ENCODE results near the gene NOS1AP. TPM values are rescaled to one million over a fixed set of nuclear protein-coding genes. Genes with fewer than 3 reads are reported as not detected.

The NOS1AP gene
- total RNA-seq, 2 donors from 2014 or later: 3.1 to 4.0 TPM

GRCh38 chr1:162089748-162090147 is 20.3 kb downstream of the NOS1AP start:
- WGBS, 2 donors: 91 to 98% methylated on average over 2 of the region's 2 CpGs
- TF ChIP-seq POLR2A (IDR thresholded peaks at IDR 0.05) (no peak), CTCF (IDR thresholded peaks at IDR 0.05) (no peak)
- Histone ChIP-seq H3K9me3 (no peaks in the 10 kb centered on the region), H3K36me3 (replicated peaks in 1 of 2; ENCODE audit: insufficient read depth in 1 of 2, low read depth in 2 of 2) (no peaks in the 10 kb centered on the region), H3K27ac (no peak overlapping the region), H3K27me3 (no peaks in the 10 kb centered on the region), H3K4me3 (no peak overlapping the region), H3K4me1 (no peaks in the 10 kb centered on the region)
- ATAC-seq: no peak
- intact Hi-C loops (cut with DNase I): no loop called here
- DNase-seq: no peak

GRCh38 chr1:162090378-162090777 is 20.9 kb downstream of the NOS1AP start:
- 93 to 95% methylated on average over 2 of the region's 2 CpGs for WGBS, 2 donors

GRCh38 chr1:162091681-162092524 is 22.4 kb downstream of the NOS1AP start:
- TF ChIP-seq CTCF (IDR thresholded peaks at IDR 0.05): no peak
- TF ChIP-seq POLR2A (IDR thresholded peaks at IDR 0.05): no peak
- no peaks in the 10 kb centered on the region for H3K36me3 ChIP-seq (replicated peaks in 1 of 2; ENCODE audit: insufficient read depth in 1 of 2, low read depth in 2 of 2)
- H3K4me3 ChIP-seq: no peak overlapping the region
- H3K27ac ChIP-seq: no peak overlapping the region
- DNase-seq (no peak), ATAC-seq (no peak)
- intact Hi-C loops (cut with DNase I): no loop called here
- H3K4me1 ChIP-seq: no peaks in the 10 kb centered on the region
- H3K9me3 ChIP-seq: no peaks in the 10 kb centered on the region
- 47 to 53% methylated on average over 4 of the region's 4 CpGs for WGBS, 2 donors
- no peaks in the 10 kb centered on the region for H3K27me3 ChIP-seq

More at GRCh38 chr1:162090378-162090777, 20.9 kb downstream of the NOS1AP start:
- H3K27me3 ChIP-seq: no peaks in the 10 kb centered on the region
- no peaks in the 10 kb centered on the region for H3K36me3 ChIP-seq (replicated peaks in 1 of 2; ENCODE audit: insufficient read depth in 1 of 2, low read depth in 2 of 2)
- H3K4me3 ChIP-seq: no peak overlapping the region
- ATAC-seq (no peak), DNase-seq (no peak)
- no peak for TF ChIP-seq CTCF (IDR thresholded peaks at IDR 0.05)
- TF ChIP-seq POLR2A (IDR thresholded peaks at IDR 0.05): no peak
- H3K27ac ChIP-seq: no peak overlapping the region
- intact Hi-C loops (cut with DNase I): no loop called here
- no peaks in the 10 kb centered on the region for H3K4me1 ChIP-seq
- no peaks in the 10 kb centered on the region for H3K9me3 ChIP-seq

- no peaks in the 10 kb centered on the region for H3K4me1 ChIP-seq
- WGBS, 2 donors: 100% methylated on average over 1 of the region's 1 CpG
- DNase-seq (no peak), ATAC-seq (no peak)
- no peak overlapping the region for H3K27ac ChIP-seq
- intact Hi-C loops (cut with DNase I): no loop called here
- TF ChIP-seq CTCF (IDR thresholded peaks at IDR 0.05) (no peak), POLR2A (IDR thresholded peaks at IDR 0.05) (no peak)
- H3K9me3 ChIP-seq: no peaks in the 10 kb centered on the region
- no peak overlapping the region for H3K4me3 ChIP-seq
- H3K36me3 ChIP-seq (replicated peaks in 1 of 2; ENCODE audit: insufficient read depth in 1 of 2, low read depth in 2 of 2): no peaks in the 10 kb centered on the region
- no peaks in the 10 kb centered on the region for H3K27me3 ChIP-seq
These were observed 23.6 kb downstream of the NOS1AP start for GRCh38 chr1:162093095-162093494.

- H3K27ac ChIP-seq: no peak overlapping the region
- no peak overlapping the region for H3K4me3 ChIP-seq
- intact Hi-C loops (cut with DNase I): no loop called here
- TF ChIP-seq CTCF (IDR thresholded peaks at IDR 0.05) (no peak), POLR2A (IDR thresholded peaks at IDR 0.05) (no peak)
- no peaks in the 10 kb centered on the region for H3K4me1 ChIP-seq
- no peaks in the 10 kb centered on the region for H3K9me3 ChIP-seq
- 89 to 100% methylated on average over 1 of the region's 1 CpG for WGBS, 2 donors
- H3K36me3 ChIP-seq (replicated peaks in 1 of 2; ENCODE audit: insufficient read depth in 1 of 2, low read depth in 2 of 2): no peaks in the 10 kb centered on the region
- ATAC-seq: no peak
- DNase-seq: no peak
- no peaks in the 10 kb centered on the region for H3K27me3 ChIP-seq
These were observed 24.8 kb downstream of the NOS1AP start for GRCh38 chr1:162094271-162094670.

All from body of pancreas (tissue), 4 donors.